Limb (tissue), 2 donors: Measurements from ENCODE around the gene OR8U1.
"Not testable (repeated sequence)": the region's sequence is repeated elsewhere in the genome, so short reads cannot be mapped to it uniquely, and the experiment has no call there.

ENCODE experiments used
- DNase-seq, 2 donors: peaks; one replicate each; pipeline ENCODE4 v3.0.0-alpha.2; 2016; ENCODE audit errors: extremely low spot score in 2 of 2

The OR8U1 gene

DNA sequence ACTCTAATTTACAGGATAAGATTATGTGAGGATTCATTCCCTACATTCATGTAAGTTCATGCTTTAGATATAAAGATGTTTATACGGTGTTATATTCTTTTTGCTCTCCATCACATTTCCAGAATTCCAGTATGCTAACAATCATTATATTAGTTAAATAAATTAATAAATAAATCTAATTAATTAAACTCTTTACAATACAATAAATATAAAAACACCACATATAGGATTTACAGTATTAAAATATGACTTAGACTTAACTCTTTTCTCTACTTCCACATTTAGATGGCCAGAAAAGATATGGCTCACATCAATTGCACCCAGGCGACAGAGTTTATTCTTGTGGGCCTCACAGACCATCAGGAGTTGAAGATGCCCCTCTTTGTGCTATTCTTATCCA is at the start of gene OR8U1:
Gene OR8U1, plus strand, starts transcription at position 301 of the 400 bp plus-strand sequence. Its CDS starts 0 bp downstream, at position 301.
- no peak for DNase-seq

DNA sequence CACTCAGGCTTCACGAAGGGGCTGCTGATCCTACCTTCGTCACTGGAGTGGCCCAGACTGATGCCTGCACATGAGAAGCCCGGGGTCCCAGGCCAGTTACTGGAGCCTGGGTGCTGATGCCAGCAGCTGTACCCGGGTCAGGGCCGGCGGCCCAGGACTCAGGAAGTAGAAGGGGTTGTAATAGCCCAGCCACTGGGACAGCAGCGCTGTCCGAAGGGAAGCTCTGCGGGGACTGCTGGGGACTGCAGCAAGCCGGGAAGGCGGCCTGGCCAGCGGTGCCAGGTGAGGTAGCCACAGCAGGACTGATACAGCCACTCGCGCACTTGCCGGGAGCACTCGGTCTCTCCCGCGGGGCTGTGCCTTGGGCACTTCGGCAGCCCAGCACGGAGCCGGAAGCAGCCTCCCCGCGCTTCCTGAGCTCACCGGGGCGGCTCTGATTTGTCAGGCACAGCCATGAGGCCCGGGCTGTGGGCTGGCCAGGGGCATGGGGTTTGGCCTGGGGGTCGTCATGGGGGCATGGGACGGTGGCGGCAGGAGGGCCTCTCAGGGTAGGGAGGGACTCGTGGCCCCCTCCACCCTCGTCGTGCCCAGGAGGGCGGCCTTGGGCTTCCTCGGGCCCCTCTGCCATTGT is 43.4 kb upstream of the OR8U1 start:
- DNase-seq = no peak

DNA sequence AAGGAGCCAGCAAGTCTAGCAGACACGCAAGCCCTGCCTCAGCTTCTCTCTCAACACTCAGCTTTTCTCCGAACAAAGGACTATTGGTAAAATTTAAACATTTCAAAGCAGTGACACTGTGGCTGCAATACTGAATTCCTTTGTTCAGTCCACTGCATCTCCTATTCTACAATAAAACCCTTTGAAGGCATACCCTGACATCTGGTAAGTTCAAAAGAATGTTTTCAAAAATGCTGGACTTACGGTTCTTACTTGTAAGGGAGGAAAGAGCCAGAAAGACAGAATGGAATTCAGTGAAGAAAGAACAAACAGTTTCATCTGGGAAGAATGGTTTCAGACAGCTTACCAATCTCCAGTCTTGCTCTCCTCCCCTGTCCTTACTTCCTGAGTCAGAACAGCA is 42.3 kb upstream of the OR8U1 start:
- no peak for DNase-seq

DNA sequence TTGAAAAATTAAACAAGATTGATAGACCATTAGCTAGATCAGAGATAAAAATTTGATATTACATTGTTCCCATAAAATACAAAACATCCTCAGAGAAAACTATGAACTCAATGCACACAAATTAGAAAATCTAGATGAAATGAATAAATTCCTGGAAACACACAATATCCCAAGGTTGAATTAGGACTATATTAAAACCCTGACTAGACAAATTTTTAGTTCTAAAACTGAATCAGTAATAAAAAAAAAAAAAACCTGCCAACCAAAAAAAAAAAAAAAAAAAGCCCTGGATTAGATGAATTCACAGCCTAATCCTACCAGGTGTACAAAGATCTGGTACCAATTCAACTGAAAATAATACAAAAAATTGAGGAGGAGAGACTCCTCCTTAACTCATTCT is 35.1 kb upstream of the OR8U1 start:
- DNase-seq = no peak

DNA sequence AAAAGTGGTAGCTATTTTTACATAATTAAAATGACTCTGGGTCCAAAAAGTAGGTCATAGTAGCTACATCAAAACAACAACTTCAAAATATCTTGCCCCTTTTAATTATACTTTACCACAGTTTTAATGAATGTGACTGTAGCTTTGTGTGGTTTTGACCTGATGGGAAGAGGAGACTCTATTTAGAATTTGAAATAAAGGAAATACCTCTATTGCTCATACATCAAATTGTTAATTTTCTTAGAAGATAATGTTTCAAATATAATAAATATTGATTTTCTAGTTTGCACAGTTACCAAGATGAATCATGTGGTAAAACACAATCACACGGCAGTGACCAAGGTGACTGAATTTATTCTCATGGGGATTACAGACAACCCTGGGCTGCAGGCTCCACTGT is 29.7 kb upstream of the OR8U1 start, which contains the start of gene OR8K1:
Gene OR8K1, plus strand, starts transcription at position 301 of the 400 bp plus-strand sequence. Its CDS starts 0 bp downstream, at position 301.
- DNase-seq = no peak

DNA sequence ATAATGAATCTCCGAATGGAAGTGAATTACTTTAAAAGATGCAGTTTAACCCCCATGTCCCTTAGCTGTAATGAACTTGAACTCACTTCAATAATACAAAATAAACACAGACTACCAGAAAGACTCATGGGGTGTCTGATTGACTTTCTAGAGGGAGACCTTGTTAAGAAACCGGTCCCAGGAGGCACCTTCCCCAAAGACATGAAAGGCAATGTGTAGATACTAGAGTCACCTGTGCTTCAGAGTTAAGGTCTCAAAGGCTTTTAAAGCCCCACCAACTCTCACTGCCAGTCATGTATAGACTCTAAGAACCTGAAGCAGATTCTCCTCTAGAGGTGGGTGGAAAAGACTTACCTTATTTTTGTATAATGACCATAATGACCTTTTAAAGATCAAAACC is 21.4 kb upstream of the OR8U1 start, which contains the start of gene OR8J1:
Gene OR8J1, plus strand, starts transcription at position 301 of the 400 bp plus-strand sequence. CDS start 5,956 bp downstream, outside the sequence.
- DNase-seq = no peak

DNA sequence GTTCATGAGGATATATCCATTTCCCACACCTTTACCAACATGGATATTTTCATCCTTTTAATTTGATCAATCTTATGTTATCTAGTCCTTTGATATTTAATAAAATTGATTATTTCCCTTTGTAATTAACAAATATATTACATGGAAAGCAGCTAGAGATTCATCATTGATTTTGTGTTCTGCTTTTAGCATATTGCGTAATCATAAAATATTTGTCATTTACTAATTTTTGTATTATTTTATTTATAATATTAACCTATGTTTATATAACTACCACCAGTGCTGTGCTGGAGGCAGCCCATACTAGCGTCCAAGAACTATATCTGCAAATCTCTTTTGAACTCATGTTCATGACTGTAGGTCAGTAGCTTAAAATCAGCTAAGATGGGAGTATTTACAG is 4.7 kb downstream of the OR8U1 start:
- no peak for DNase-seq

DNA sequence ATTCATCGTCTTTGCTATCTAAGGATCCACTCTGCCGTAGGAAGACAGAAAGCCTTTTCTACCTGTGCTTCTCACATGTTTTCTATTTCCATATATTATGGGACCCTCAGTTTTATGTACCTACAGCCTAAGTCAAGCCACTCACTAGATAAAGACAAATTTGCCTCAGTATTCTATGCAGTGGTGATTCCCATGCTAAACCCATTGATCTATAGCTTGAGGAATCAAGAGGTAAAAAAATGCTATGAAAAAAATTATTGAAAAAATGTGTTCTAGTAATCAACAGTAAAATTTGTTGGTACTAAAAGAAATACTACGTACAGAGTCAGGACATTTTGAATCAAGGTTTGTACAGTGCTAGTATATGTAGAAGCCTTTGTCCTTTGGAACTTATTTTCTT is 19.0 kb downstream of the OR8U1 start:
- no peak for DNase-seq

DNA sequence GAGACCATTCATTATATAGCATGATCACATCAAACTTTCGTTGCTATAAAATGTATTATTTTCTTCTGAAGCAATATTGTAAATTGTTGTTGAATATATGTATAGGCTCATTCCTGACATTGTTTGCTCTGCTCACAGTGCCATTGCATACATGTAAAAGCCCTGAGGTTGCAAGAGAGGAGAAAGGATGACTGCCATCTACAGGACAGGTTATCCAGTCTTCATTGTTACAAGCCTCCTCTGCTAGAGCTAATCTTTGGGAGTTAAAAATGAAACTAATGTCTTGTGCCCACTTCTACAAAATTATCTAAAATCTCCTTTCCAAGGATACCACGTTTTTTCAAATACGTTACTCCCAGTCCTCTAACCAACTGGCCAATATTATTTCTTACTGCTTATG is 20.6 kb downstream of the OR8U1 start:
- no peak for DNase-seq

DNA sequence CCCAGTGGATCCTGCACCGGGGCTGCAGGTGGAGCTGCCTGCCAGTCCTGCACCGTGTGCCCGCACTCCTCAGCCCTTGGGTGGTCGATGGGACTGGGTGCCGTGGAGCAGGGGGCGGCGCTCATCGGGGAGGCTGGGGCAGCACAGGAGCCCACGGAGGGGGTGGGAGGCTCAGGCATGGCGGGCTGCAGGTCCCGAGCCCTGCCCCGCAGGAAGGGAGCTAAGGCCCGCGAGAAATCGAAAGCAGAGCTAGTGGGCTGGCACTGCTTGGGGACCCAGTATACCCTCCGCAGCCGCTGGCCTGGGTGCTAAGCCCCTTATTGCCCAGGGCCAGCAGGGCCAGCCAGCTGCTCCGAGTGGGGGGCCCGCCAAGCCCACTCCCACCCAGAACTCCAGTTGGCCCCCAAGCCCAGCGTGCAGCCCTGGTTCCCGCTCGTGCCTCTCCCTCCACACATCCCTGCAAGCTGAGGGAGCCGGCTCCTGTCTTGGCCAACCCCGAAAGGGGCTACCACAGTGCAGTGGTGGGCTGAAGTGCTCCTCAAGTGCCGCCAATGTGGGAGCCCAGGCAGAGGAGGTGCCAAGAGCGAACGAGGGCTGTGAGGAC is 26.5 kb downstream of the OR8U1 start:
- DNase-seq = not testable (repeated sequence)

DNA sequence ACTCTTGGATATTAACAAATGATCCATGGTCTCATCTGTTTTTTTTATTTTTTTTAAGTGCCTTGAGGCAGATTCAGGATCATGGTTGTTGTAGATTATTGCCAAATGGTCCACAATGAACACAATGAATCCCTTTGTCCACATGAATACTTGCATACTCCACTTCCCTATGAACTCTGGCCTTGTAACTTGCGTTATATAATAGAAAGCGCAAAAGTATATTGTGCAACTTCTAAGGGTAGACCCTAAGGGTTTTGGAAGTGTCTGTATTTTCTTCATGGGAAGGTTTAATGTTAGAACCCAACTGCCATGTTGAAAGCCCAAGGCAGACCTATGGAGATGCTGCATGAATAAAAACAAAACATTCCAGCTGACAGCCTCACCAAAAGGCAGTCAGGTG is 29.0 kb downstream of the OR8U1 start:
- DNase-seq = no peak

DNA sequence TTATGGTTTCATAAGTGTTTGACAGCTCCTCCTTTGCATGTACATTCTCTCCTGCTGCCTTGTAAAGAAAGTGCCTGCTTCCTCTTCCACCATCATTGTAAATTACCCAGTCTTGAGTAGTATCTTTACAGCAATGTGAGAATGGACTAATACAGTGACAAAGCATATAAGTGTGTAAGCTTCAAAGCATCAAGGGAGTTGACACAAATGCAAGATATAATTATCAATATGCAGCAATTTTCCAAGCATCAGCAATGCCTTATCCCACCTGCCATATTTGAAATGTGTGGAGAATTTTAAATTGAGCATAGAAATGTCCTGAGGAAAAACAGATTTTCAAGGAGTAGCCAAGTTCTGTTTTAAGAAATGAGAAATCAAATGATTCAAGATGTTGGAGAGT is 35.4 kb downstream of the OR8U1 start:
- DNase-seq = no peak

DNA sequence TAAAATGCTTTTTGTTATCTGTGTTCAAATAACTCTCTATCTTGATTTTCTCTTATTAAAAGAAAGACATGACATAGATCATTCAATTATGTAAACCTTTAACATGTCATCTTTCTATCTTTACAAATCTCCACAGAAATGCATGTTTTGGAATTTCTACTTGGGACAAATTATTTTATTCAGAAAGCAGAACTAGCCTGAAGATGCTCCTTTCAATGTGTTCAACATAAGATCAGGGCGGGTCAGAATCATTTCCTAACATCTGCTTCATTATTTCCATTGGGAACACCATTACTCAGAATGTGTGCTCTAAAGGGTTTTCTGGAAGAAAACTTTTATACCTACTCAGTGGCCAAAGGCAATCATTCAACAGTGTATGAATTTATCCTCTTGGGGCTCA is 37.0 kb downstream of the OR8U1 start, which contains the start of gene OR5AL1:
Gene OR5AL1, plus strand, starts transcription at position 301 of the 400 bp plus-strand sequence.
- DNase-seq = no peak
